Naive thymus-derived CD4-positive, alpha-beta T cell (primary cell): ENCODE measurements around the gene CDYL. TPM values are rescaled to one million over a fixed set of nuclear protein-coding genes. Genes with fewer than 3 reads are reported as not detected.

Source experiments
- ATAC-seq: fragments of 150-1000 bp; cut with Tn5 transposase; 2 replicates; pipeline ENCODE4 v1.10.0; 2021; ENCODE audit warnings: mild to moderate bottlenecking, moderate library complexity
- CTCF ChIA-PET: fragments of 350-600 bp; sonication (Branson Sonifier 250); formaldehyde crosslinking; loops from one replicate; lab custom pipeline; 2021; ENCODE audit warnings: antibody characterized with exemption; lab: Charles Lee
- POLR2A ChIA-PET: fragments of 350-600 bp; sonication (Branson Sonifier 250); formaldehyde crosslinking; loops from one replicate; lab custom pipeline; 2021; ENCODE audit warnings: antibody characterized with exemption, inconsistent platforms; lab: Charles Lee
- DNase-seq, 9 donors: peaks; one replicate each; pipeline versions ENCODE4 v3.0.0 to v3.0.0-alpha.2; 2020 to 2022; ENCODE audit warnings: mixed read lengths in 1 of 9
- H3K27ac ChIP-seq: one replicate; pipeline ENCODE4 v1.7.0; 2013; ENCODE audit warnings: mild to moderate bottlenecking, low read depth, low read length, moderate library complexity
- H3K27me3 ChIP-seq, 2 donors: one replicate each; pipeline ENCODE4 v1.7.0; 2013; ENCODE audit warnings: low read length in 2 of 2, mild to moderate bottlenecking in 2 of 2, moderate library complexity in 2 of 2; ENCODE audit not compliant: control insufficient read depth in 2 of 2, insufficient read depth in 2 of 2
- H3K36me3 ChIP-seq, 3 experiments: 1 replicate in 2 of 3; 2 replicates in 1 of 3; pipeline ENCODE4 v1.7.0; 2013; ENCODE audit warnings: low read length in 3 of 3, mild to moderate bottlenecking in 3 of 3, moderate library complexity in 1 of 3; ENCODE audit not compliant: insufficient read depth in 3 of 3, control insufficient read depth in 2 of 3
- H3K4me1 ChIP-seq, 2 donors: one replicate each; pipeline ENCODE4 v1.7.0; 2013; ENCODE audit warnings: low read length in 2 of 2, mild to moderate bottlenecking in 2 of 2, moderate library complexity in 1 of 2; ENCODE audit not compliant: control insufficient read depth in 2 of 2, insufficient read depth in 2 of 2
- H3K4me3 ChIP-seq: 2 replicates; pipeline ENCODE4 v1.7.0; 2013; ENCODE audit warnings: mild to moderate bottlenecking, low read length
- H3K9me3 ChIP-seq, 3 experiments: 1 replicate in 2 of 3; 2 replicates in 1 of 3; pipeline ENCODE4 v1.7.0; 2013; ENCODE audit warnings: low read length in 3 of 3; ENCODE audit not compliant: control insufficient read depth in 2 of 3
- H3K27ac Mint-ChIP-seq, 9 donors: one replicate each; pipeline ENCODE4 v1.8.0; 2020 to 2022; ENCODE audit warnings: mixed read lengths in 9 of 9, mild to moderate bottlenecking in 8 of 9, moderate library complexity in 5 of 9, inconsistent platforms in 2 of 9
- H3K27me3 Mint-ChIP-seq, 5 donors: one replicate each; pipeline ENCODE4 v1.8.0; 2021 to 2022; ENCODE audit warnings: mixed read lengths in 5 of 5, mild to moderate bottlenecking in 1 of 5
- H3K36me3 Mint-ChIP-seq, 5 donors: one replicate each; pipeline ENCODE4 v1.8.0; 2020 to 2022; ENCODE audit warnings: mixed read lengths in 5 of 5, mild to moderate bottlenecking in 3 of 5, inconsistent platforms in 1 of 5
- H3K4me1 Mint-ChIP-seq, 7 donors: one replicate each; pipeline ENCODE4 v1.8.0; 2020 to 2022; ENCODE audit warnings: mixed read lengths in 7 of 7, mild to moderate bottlenecking in 3 of 7, inconsistent platforms in 1 of 7
- H3K4me3 Mint-ChIP-seq, 10 donors: one replicate each; pipeline ENCODE4 v1.8.0; 2020 to 2022; ENCODE audit warnings: mild to moderate bottlenecking in 10 of 10, mixed read lengths in 10 of 10, moderate library complexity in 6 of 10, inconsistent platforms in 2 of 10
- H3K9me3 Mint-ChIP-seq, 11 donors: one replicate each; pipeline ENCODE4 v1.8.0; 2020 to 2022; ENCODE audit warnings: mixed read lengths in 11 of 11, mild to moderate bottlenecking in 4 of 11, inconsistent platforms in 1 of 11, moderate library complexity in 1 of 11
- intact Hi-C, 2 donors: fragments of 100-400 bp; cut with micrococcal nuclease; formaldehyde crosslinking; loops; one replicate each; pipeline ENCODE4 v1.15.1; 2023
- polyA plus RNA-seq, 2 donors: library from polyadenylated mRNA; unstranded; fragments of 300-500 nt; fragmentation: Illumina TruSeq; gene quantifications; one replicate each; pipeline ENCODE4 v1.2.3, GENCODE V29; 2021
- total RNA-seq, 6 experiments: library from RNA in 5 of 6; stranded (reverse) in 5 of 6; gene quantifications; 1 replicate in 5 of 6; 2 replicates in 1 of 6; pipeline ENCODE4 v1.2.3 and lab custom pipeline; 2021 to 2026

CDYL gene
- total and polyA plus RNA-seq, 7 experiments from 2014 or later: 3.6 to 43.3 (median 32.3) TPM

DNA sequence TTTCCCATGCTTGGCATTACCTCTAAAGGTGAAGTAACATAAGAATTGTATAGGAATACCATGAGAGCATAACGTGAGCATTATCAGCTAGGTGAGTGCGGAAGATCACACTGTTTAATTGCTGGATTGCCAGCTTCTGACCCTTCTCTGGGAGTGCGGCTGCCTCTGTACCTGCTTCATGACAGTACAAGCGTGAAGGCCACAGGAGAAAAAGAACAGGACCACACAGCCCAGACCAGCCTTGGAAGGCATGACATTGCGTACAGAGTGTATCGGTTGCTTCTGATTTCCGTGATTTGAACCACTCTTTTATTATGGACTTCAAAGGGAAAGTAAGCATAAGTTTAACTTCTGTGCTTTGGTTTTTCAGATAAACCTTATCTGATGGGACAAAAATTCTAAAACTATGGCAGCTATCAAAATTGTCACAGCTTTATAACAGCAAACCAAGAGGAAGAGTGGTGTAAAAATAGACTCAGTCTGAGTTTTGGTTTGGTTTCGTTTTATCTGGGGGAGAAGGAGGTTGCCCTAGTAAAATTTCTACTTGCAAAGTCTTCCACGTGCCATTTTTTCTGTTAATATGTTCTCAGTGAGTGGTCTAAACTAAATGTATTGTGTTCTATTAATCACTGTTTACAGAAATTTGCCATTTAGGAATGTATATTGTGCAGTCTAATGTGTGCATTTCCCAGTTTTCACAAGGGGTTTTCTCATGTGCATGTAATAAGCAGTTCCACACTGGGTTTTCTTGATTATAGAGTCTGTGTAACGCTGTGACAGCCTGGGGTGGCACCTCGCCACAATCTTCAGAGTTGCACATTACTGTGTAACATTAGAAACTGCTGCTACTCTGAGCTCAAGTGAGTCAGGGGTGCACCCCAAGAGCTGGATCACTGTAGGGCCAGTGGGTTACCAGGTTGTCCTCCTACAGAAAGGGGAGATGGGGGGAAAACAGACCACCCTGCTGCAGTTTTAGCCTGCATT lies 130.4 kb downstream of the CDYL start:
- peaks cover 11 to 43% (median 28%) of the 10 kb centered on the region in 5 donors for H3K36me3 Mint-ChIP-seq

DNA sequence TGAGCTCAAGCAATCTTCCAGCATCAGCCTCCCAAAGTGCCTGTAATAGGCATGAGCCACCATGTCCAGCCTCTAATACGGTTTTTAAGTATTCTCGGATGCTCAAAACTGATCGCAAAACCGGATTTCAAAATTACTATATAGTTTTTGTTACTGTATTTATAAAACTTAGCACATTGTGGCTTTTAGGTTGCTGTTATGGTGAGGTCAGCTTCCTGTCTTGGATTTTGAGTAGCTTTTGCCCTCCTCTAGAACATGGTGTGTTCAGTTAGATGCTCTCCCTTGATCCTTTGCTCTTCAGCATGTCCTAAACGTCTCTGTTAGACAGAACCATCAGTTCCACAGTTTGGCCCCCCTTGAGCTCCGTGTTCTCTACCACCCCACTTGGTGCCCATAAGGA lies 131.4 kb downstream of the CDYL start:
- no peak for ATAC-seq
- H3K9me3 Mint-ChIP-seq: no peaks in the 10 kb centered on the region
- POLR2A ChIA-PET: no interaction called here
- no peak overlapping the region for H3K4me3 ChIP-seq
- DNase-seq: no peak
- H3K27me3 ChIP-seq: no peaks in the 10 kb centered on the region
- peak overlapping the region in 6 of 10 donors; percentile 42 to 83 (median 64) for H3K4me3 Mint-ChIP-seq
- H3K27ac Mint-ChIP-seq: peak overlapping the region in 4 of 9 donors; percentile 15 to 81 (median 47)
- no peaks in the 10 kb centered on the region for H3K27me3 Mint-ChIP-seq
- no peaks in the 10 kb centered on the region for H3K36me3 ChIP-seq
- H3K4me1 ChIP-seq: peaks cover 14 to 19% of the 10 kb centered on the region in 2 donors
- CTCF ChIA-PET: interaction anchor here (0.6 kb wide), 1 partner anchor 30 kb away, joined by 3 read pairs; no protein-coding TSS in a partner anchor
- no peak overlapping the region for H3K27ac ChIP-seq
- H3K9me3 ChIP-seq: no peaks in the 10 kb centered on the region
- intact Hi-C loops: loop anchor here in 1 of 2 donors (2.0 kb wide), 1 partner anchor 21 kb away; no protein-coding TSS in a partner anchor
- peaks cover 8 to 37% (median 23%) of the 10 kb centered on the region in 5 donors for H3K36me3 Mint-ChIP-seq
- peaks cover 32 to 61% (median 53%) of the 10 kb centered on the region in 7 donors for H3K4me1 Mint-ChIP-seq

More for the DNA sequence above, 130.4 kb downstream of the CDYL start:
- no peaks in the 10 kb centered on the region for H3K27me3 ChIP-seq
- ATAC-seq (peak; percentile 37), DNase-seq (peak in 1 of 9 donors; percentile 8)
- intact Hi-C loops: loop anchor here in 1 of 2 donors (2.0 kb wide), 1 partner anchor 22 kb away; no protein-coding TSS in a partner anchor
- H3K27me3 Mint-ChIP-seq: no peaks in the 10 kb centered on the region
- peak overlapping the region; percentile 6 to 87 (median 59) for H3K27ac Mint-ChIP-seq
- POLR2A ChIA-PET: no interaction called here
- CTCF ChIA-PET: no interaction called here
- H3K4me3 ChIP-seq: peak overlapping the region; percentile 34
- H3K4me3 Mint-ChIP-seq: peak overlapping the region; percentile 46 to 85 (median 74)
- peaks cover 0 to 2% (median 0%) of the 10 kb centered on the region in 3 experiments for H3K36me3 ChIP-seq
- H3K4me1 ChIP-seq: peaks cover 14 to 19% of the 10 kb centered on the region in 2 donors
- H3K9me3 ChIP-seq: no peaks in the 10 kb centered on the region
- peaks cover 32 to 61% (median 52%) of the 10 kb centered on the region in 7 donors for H3K4me1 Mint-ChIP-seq
- H3K27ac ChIP-seq: no peak overlapping the region
- H3K9me3 Mint-ChIP-seq: no peaks in the 10 kb centered on the region

DNA sequence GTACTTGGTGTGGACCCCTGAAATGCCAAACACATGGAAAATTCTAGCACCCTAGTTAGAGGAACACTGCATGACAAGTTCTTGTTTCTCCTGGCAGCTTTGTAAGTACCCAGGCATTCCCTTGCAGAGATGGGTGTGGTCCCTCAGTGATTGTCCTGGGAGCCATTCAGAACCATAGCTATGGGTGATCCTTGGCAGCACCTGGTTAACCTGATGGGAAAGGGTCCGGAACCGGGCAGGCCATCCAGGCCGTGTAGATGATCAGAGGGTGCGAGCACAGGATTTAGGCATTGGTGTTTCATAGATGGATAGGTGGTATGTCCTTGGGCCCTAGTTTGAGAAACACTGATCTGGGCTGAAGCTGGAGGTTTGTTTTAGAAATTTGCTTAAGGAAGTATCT lies 131.9 kb downstream of the CDYL start:
- CTCF ChIA-PET: interaction anchor here (0.6 kb wide), 1 partner anchor 29 kb away, joined by 3 read pairs; no protein-coding TSS in a partner anchor
- H3K27ac ChIP-seq: no peak overlapping the region
- POLR2A ChIA-PET: no interaction called here
- Mint-ChIP-seq H3K4me3 (peak overlapping the region in 6 of 10 donors; percentile 42 to 83 (median 64)), H3K36me3 (peaks cover 8 to 36% (median 21%) of the 10 kb centered on the region in 5 donors), H3K27ac (peak overlapping the region in 4 of 9 donors; percentile 15 to 81 (median 47)), H3K9me3 (no peaks in the 10 kb centered on the region), H3K27me3 (no peaks in the 10 kb centered on the region), H3K4me1 (peaks cover 32 to 64% (median 53%) of the 10 kb centered on the region in 7 donors)
- H3K36me3 ChIP-seq: no peaks in the 10 kb centered on the region
- DNase-seq: no peak
- H3K4me1 ChIP-seq: peaks cover 14 to 19% of the 10 kb centered on the region in 2 donors
- H3K4me3 ChIP-seq: no peak overlapping the region
- no peak for ATAC-seq
- intact Hi-C loops: no loop called here
- no peaks in the 10 kb centered on the region for H3K9me3 ChIP-seq
- no peaks in the 10 kb centered on the region for H3K27me3 ChIP-seq

DNA sequence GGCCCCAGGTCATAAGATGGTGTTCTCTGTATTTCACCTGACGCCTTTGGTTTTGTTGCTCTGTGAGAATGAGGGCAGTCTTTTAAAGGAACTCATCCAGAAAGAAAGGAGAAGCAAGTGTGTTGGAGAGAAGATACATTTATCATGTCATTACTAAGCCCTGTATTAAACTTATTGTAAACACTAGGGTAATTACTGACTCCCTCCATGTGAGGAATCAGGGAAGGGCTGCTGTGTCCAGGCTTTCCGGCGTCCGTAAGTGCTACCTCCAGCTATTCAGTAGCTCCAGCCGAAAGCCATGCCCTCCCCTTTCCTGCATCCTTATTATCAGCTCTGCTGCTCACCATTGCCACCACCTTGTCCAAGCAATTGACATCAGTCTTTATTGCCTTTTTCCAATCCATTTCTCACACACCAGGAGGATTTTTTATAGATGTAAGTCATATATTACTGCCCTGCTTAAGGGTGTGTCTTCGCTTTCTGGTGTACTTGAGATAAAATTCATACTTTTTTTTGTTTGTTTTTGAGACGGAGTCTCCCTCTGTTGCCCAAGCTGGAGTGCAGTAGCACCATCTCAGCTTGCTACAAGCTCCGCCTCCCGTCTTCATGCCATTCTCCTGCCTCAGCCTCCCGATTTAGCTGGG lies 133.0 kb downstream of the CDYL start:
- H3K36me3 Mint-ChIP-seq: peaks cover 8 to 38% (median 21%) of the 10 kb centered on the region in 5 donors
- H3K27ac Mint-ChIP-seq: no peak overlapping the region
- H3K27me3 ChIP-seq: no peaks in the 10 kb centered on the region
- no peak for DNase-seq
- intact Hi-C loops: no loop called here
- no peak overlapping the region for H3K4me3 Mint-ChIP-seq
- H3K4me1 ChIP-seq: peaks cover 14 to 19% of the 10 kb centered on the region in 2 donors
- no peaks in the 10 kb centered on the region for H3K36me3 ChIP-seq
- ChIA-PET POLR2A (no interaction called here), CTCF (no interaction called here)
- ATAC-seq: no peak
- no peak overlapping the region for H3K4me3 ChIP-seq
- H3K4me1 Mint-ChIP-seq: peaks cover 36 to 74% (median 63%) of the 10 kb centered on the region in 7 donors
- H3K9me3 Mint-ChIP-seq: no peaks in the 10 kb centered on the region
- no peaks in the 10 kb centered on the region for H3K27me3 Mint-ChIP-seq
- no peak overlapping the region for H3K27ac ChIP-seq
- no peaks in the 10 kb centered on the region for H3K9me3 ChIP-seq

DNA sequence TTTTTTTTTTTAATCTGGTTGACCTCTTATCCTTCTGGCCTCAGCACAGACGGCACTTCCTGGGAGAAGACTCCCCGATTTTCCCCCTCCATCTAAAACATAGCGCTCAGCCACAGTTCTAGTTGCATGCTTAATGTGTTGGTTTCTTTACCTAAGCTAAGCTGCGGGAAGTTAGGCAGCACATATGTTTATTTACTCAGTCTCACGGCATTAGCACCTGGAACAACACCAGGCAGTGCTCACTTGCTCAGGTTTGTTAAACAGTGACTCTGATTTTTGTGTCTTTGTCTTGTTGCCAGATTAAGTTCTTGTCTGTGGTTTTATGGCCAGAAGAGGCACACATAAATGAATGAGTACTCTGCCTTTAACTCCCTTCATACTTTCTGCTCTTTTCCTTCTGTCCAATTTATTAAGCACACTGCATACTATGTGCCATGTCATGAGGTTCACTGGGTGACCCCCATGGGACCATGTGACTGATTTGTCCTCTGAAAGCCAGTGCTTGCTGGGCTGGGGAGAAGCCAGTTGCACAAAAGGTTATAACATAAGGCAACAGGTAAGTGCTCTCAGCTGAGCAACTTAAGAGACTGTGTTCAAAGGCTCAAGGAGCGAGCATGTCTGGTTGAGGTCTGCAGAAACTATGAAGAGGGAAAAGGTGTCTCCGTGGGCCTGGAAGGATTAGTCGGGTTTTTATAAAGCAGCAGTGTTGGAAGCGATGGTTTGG lies 134.0 kb downstream of the CDYL start:
- intact Hi-C loops: no loop called here
- Histone ChIP-seq H3K36me3 (no peaks in the 10 kb centered on the region), H3K4me1 (peaks cover 19 to 23% of the 10 kb centered on the region in 2 donors), H3K27ac (no peak overlapping the region), H3K27me3 (no peaks in the 10 kb centered on the region), H3K9me3 (no peaks in the 10 kb centered on the region), H3K4me3 (no peak overlapping the region)
- peaks cover 8 to 37% (median 21%) of the 10 kb centered on the region in 5 donors for H3K36me3 Mint-ChIP-seq
- POLR2A ChIA-PET: no interaction called here
- no peak for ATAC-seq
- no peak for DNase-seq
- peak overlapping the region in 3 of 9 donors; percentile 9 to 39 (median 34) for H3K27ac Mint-ChIP-seq
- no peaks in the 10 kb centered on the region for H3K9me3 Mint-ChIP-seq
- peaks cover 36 to 74% (median 63%) of the 10 kb centered on the region in 7 donors for H3K4me1 Mint-ChIP-seq
- CTCF ChIA-PET: interaction anchor here (0.9 kb wide), 1 partner anchor 10 kb away, joined by 3 read pairs; no protein-coding TSS in a partner anchor
- H3K27me3 Mint-ChIP-seq: no peaks in the 10 kb centered on the region
- peak overlapping the region in 1 of 10 donors; percentile 6 for H3K4me3 Mint-ChIP-seq

DNA sequence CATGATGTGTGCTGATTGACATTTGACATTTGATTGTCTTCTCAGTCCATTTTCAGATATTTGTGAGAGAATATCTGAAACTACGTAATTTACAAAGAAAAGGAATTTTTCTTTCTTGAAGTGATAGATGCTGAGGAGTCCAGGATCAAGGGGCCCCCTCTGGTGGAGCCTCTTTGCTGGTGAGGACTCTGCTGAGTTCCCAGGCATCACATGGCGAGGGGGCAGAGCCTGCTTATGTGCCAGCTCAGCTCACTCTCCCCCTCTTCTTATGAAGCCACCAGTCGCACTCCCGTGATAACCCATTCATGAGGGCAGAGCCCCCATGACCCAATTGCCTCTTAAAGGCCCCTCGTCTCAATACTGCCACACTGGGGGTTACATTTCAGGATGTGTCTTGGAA lies 136.4 kb downstream of the CDYL start:
- DNase-seq: no peak
- Histone ChIP-seq H3K27me3 (no peaks in the 10 kb centered on the region), H3K4me1 (peaks cover 4 to 28% of the 10 kb centered on the region in 2 donors), H3K4me3 (no peak overlapping the region), H3K36me3 (no peaks in the 10 kb centered on the region), H3K9me3 (no peaks in the 10 kb centered on the region), H3K27ac (no peak overlapping the region)
- intact Hi-C loops: no loop called here
- Mint-ChIP-seq H3K27me3 (no peaks in the 10 kb centered on the region), H3K9me3 (no peaks in the 10 kb centered on the region), H3K4me1 (peaks cover 28 to 74% (median 64%) of the 10 kb centered on the region in 7 donors), H3K36me3 (peaks cover 7 to 32% (median 21%) of the 10 kb centered on the region in 5 donors), H3K4me3 (no peak overlapping the region), H3K27ac (no peak overlapping the region)
- ChIA-PET CTCF (no interaction called here), POLR2A (no interaction called here)
- ATAC-seq: no peak
